ENCODE data around the gene MTUS2.

MTUS2 gene

GRCh38 chr13:29494520-29494919 is 674.4 kb downstream of the MTUS2 start:
- Histone ChIP-seq H3K27me3 (replicated peaks in 2 of 5; ENCODE audit: control insufficient read depth in 4 of 5, insufficient read depth in 5 of 5, low read length in 4 of 5) (peaks cover 0 to 2% (median 0%) of the 10 kb centered on the region in 5 experiments), H3K36me3 (ENCODE audit: control insufficient read depth in 4 of 4, insufficient read depth in 4 of 4, low read length in 3 of 4) (no peaks in the 10 kb centered on the region), H3K27ac (ENCODE audit: insufficient read depth in 1 of 2, low read depth in 1 of 2, low read length in 2 of 2, poor library complexity in 1 of 2, severe bottlenecking in 2 of 2) (no peak overlapping the region), H3K4me3 (ENCODE audit: control insufficient read depth in 1 of 7, extremely low read depth in 1 of 7, insufficient read depth in 4 of 7, low read depth in 2 of 7, low read length in 6 of 7) (no peak overlapping the region), H3K4me1 (ENCODE audit: control extremely low read depth in 1 of 4, control insufficient read depth in 4 of 4, insufficient read depth in 4 of 4, low read length in 3 of 4) (peaks cover 2 to 23% (median 16%) of the 10 kb centered on the region in 4 experiments), H3K9me3 (ENCODE audit: control extremely low read depth in 1 of 5, control insufficient read depth in 4 of 5, insufficient read depth in 2 of 5, low read depth in 1 of 5, low read length in 4 of 5) (no peaks in the 10 kb centered on the region)
- 100% methylated on average over 8 of the region's 8 CpGs for WGBS (ENCODE audit: insufficient coverage)
- POLR2A ChIA-PET, result no interaction called here
- CTCF ChIA-PET, result interaction anchor here (0.7 to 2.2 kb wide), 2 partner anchors 21 kb away, joined by 4 to 6 read pairs; no protein-coding TSS in a partner anchor
- no peak for DNase-seq

GRCh38 chr13:29496241-29496712 is 676.1 kb downstream of the MTUS2 start:
- no peaks in the 10 kb centered on the region for H3K9me3 ChIP-seq (ENCODE audit: control extremely low read depth in 1 of 5, control insufficient read depth in 4 of 5, insufficient read depth in 2 of 5, low read depth in 1 of 5, low read length in 4 of 5)
- H3K36me3 ChIP-seq (ENCODE audit: control insufficient read depth in 4 of 4, insufficient read depth in 4 of 4, low read length in 3 of 4), result no peaks in the 10 kb centered on the region
- H3K27me3 ChIP-seq (replicated peaks in 2 of 5; ENCODE audit: control insufficient read depth in 4 of 5, insufficient read depth in 5 of 5, low read length in 4 of 5), result no peaks in the 10 kb centered on the region
- H3K4me1 ChIP-seq (ENCODE audit: control extremely low read depth in 1 of 4, control insufficient read depth in 4 of 4, insufficient read depth in 4 of 4, low read length in 3 of 4), result peaks cover 2 to 23% (median 16%) of the 10 kb centered on the region in 4 experiments
- no peak overlapping the region for H3K27ac ChIP-seq (ENCODE audit: insufficient read depth in 1 of 2, low read depth in 1 of 2, low read length in 2 of 2, poor library complexity in 1 of 2, severe bottlenecking in 2 of 2)
- peak; percentile 43 to 84 (median 80) for DNase-seq
- ChIA-PET CTCF (interaction anchor here (1.0 to 5.4 kb wide), 6 partner anchors 9 to 42 kb away, joined by 3 to 30 read pairs (median 6); no protein-coding TSS in a partner anchor), POLR2A (interaction anchor here (0.7 kb wide), 1 partner anchor 213 kb away, joined by 3 read pairs; no protein-coding TSS in a partner anchor)
- WGBS (ENCODE audit: insufficient coverage), result 3% methylated on average over 9 of the region's 9 CpGs
- H3K4me3 ChIP-seq (ENCODE audit: control insufficient read depth in 1 of 7, extremely low read depth in 1 of 7, insufficient read depth in 4 of 7, low read depth in 2 of 7, low read length in 6 of 7), result peak overlapping the region in 4 of 7 experiments; percentile 21 to 63 (median 33)

GRCh38 chr13:29497137-29497654 is 677.1 kb downstream of the MTUS2 start:
- H3K27me3 ChIP-seq (replicated peaks in 2 of 5; ENCODE audit: control insufficient read depth in 4 of 5, insufficient read depth in 5 of 5, low read length in 4 of 5), result peaks cover 0 to 1% (median 0%) of the 10 kb centered on the region in 5 experiments
- no peaks in the 10 kb centered on the region for H3K36me3 ChIP-seq (ENCODE audit: control insufficient read depth in 4 of 4, insufficient read depth in 4 of 4, low read length in 3 of 4)
- POLR2A ChIA-PET, result no interaction called here
- H3K9me3 ChIP-seq (ENCODE audit: control extremely low read depth in 1 of 5, control insufficient read depth in 4 of 5, insufficient read depth in 2 of 5, low read depth in 1 of 5, low read length in 4 of 5), result no peaks in the 10 kb centered on the region
- H3K27ac ChIP-seq (ENCODE audit: insufficient read depth in 1 of 2, low read depth in 1 of 2, low read length in 2 of 2, poor library complexity in 1 of 2, severe bottlenecking in 2 of 2), result no peak overlapping the region
- H3K4me1 ChIP-seq (ENCODE audit: control extremely low read depth in 1 of 4, control insufficient read depth in 4 of 4, insufficient read depth in 4 of 4, low read length in 3 of 4), result peaks cover 2 to 23% (median 16%) of the 10 kb centered on the region in 4 experiments
- WGBS (ENCODE audit: insufficient coverage), result 97% methylated on average over 11 of the region's 15 CpGs
- DNase-seq, result no peak
- CTCF ChIA-PET, result interaction anchor here (1.3 to 5.4 kb wide), 7 partner anchors 9 to 42 kb away, joined by 4 to 30 read pairs (median 5); no protein-coding TSS in a partner anchor
- no peak overlapping the region for H3K4me3 ChIP-seq (ENCODE audit: control insufficient read depth in 1 of 7, extremely low read depth in 1 of 7, insufficient read depth in 4 of 7, low read depth in 2 of 7, low read length in 6 of 7)

- Histone ChIP-seq H3K27me3 (replicated peaks in 2 of 5; ENCODE audit: control insufficient read depth in 4 of 5, insufficient read depth in 5 of 5, low read length in 4 of 5) (peaks cover 0 to 14% (median 4%) of the 10 kb centered on the region in 5 experiments), H3K4me3 (ENCODE audit: control insufficient read depth in 1 of 7, extremely low read depth in 1 of 7, insufficient read depth in 4 of 7, low read depth in 2 of 7, low read length in 6 of 7) (no peak overlapping the region), H3K27ac (ENCODE audit: insufficient read depth in 1 of 2, low read depth in 1 of 2, low read length in 2 of 2, poor library complexity in 1 of 2, severe bottlenecking in 2 of 2) (no peak overlapping the region), H3K9me3 (ENCODE audit: control extremely low read depth in 1 of 5, control insufficient read depth in 4 of 5, insufficient read depth in 2 of 5, low read depth in 1 of 5, low read length in 4 of 5) (no peaks in the 10 kb centered on the region), H3K36me3 (ENCODE audit: control insufficient read depth in 4 of 4, insufficient read depth in 4 of 4, low read length in 3 of 4) (no peaks in the 10 kb centered on the region), H3K4me1 (ENCODE audit: control extremely low read depth in 1 of 4, control insufficient read depth in 4 of 4, insufficient read depth in 4 of 4, low read length in 3 of 4) (peaks cover 2 to 23% (median 16%) of the 10 kb centered on the region in 4 experiments)
- no peak for DNase-seq
- CTCF ChIA-PET, result interaction anchor here (1.3 to 5.4 kb wide), 5 partner anchors 7 to 44 kb away, joined by 4 to 30 read pairs (median 6); no protein-coding TSS in a partner anchor
- POLR2A ChIA-PET, result no interaction called here
- 95% methylated on average over 13 of the region's 13 CpGs for WGBS (ENCODE audit: insufficient coverage)
These were observed 678.4 kb downstream of the MTUS2 start for GRCh38 chr13:29498426-29499040.

GRCh38 chr13:29499506-29500165 is 679.5 kb downstream of the MTUS2 start:
- no peak for DNase-seq
- Histone ChIP-seq H3K9me3 (ENCODE audit: control extremely low read depth in 1 of 5, control insufficient read depth in 4 of 5, insufficient read depth in 2 of 5, low read depth in 1 of 5, low read length in 4 of 5) (no peaks in the 10 kb centered on the region), H3K4me3 (ENCODE audit: control insufficient read depth in 1 of 7, extremely low read depth in 1 of 7, insufficient read depth in 4 of 7, low read depth in 2 of 7, low read length in 6 of 7) (no peak overlapping the region), H3K4me1 (ENCODE audit: control extremely low read depth in 1 of 4, control insufficient read depth in 4 of 4, insufficient read depth in 4 of 4, low read length in 3 of 4) (peaks cover 2 to 23% (median 16%) of the 10 kb centered on the region in 4 experiments), H3K27ac (ENCODE audit: insufficient read depth in 1 of 2, low read depth in 1 of 2, low read length in 2 of 2, poor library complexity in 1 of 2, severe bottlenecking in 2 of 2) (no peak overlapping the region), H3K27me3 (replicated peaks in 2 of 5; ENCODE audit: control insufficient read depth in 4 of 5, insufficient read depth in 5 of 5, low read length in 4 of 5) (peaks cover 0 to 25% (median 6%) of the 10 kb centered on the region in 5 experiments), H3K36me3 (ENCODE audit: control insufficient read depth in 4 of 4, insufficient read depth in 4 of 4, low read length in 3 of 4) (no peaks in the 10 kb centered on the region)
- ChIA-PET POLR2A (no interaction called here), CTCF (interaction anchor here (0.8 to 5.4 kb wide), 3 partner anchors 9 to 616 kb away, joined by 3 to 30 read pairs (median 20); no protein-coding TSS in a partner anchor)
- WGBS (ENCODE audit: insufficient coverage), result 100% methylated on average over 6 of the region's 7 CpGs

GRCh38 chr13:29500386-29500785 is 680.2 kb downstream of the MTUS2 start:
- POLR2A ChIA-PET, result no interaction called here
- H3K27ac ChIP-seq (ENCODE audit: insufficient read depth in 1 of 2, low read depth in 1 of 2, low read length in 2 of 2, poor library complexity in 1 of 2, severe bottlenecking in 2 of 2), result no peak overlapping the region
- peaks cover 2 to 23% (median 16%) of the 10 kb centered on the region in 4 experiments for H3K4me1 ChIP-seq (ENCODE audit: control extremely low read depth in 1 of 4, control insufficient read depth in 4 of 4, insufficient read depth in 4 of 4, low read length in 3 of 4)
- no peak for DNase-seq
- CTCF ChIA-PET, result interaction anchor here (0.8 to 5.4 kb wide), 3 partner anchors 8 to 615 kb away, joined by 3 to 30 read pairs (median 3); no protein-coding TSS in a partner anchor
- 100% methylated on average over 2 of the region's 7 CpGs for WGBS (ENCODE audit: insufficient coverage)
- no peak overlapping the region for H3K4me3 ChIP-seq (ENCODE audit: control insufficient read depth in 1 of 7, extremely low read depth in 1 of 7, insufficient read depth in 4 of 7, low read depth in 2 of 7, low read length in 6 of 7)
- peaks cover 0 to 29% (median 6%) of the 10 kb centered on the region in 5 experiments for H3K27me3 ChIP-seq (replicated peaks in 2 of 5; ENCODE audit: control insufficient read depth in 4 of 5, insufficient read depth in 5 of 5, low read length in 4 of 5)
- H3K9me3 ChIP-seq (ENCODE audit: control extremely low read depth in 1 of 5, control insufficient read depth in 4 of 5, insufficient read depth in 2 of 5, low read depth in 1 of 5, low read length in 4 of 5), result no peaks in the 10 kb centered on the region
- H3K36me3 ChIP-seq (ENCODE audit: control insufficient read depth in 4 of 4, insufficient read depth in 4 of 4, low read length in 3 of 4), result no peaks in the 10 kb centered on the region

Data from common myeloid progenitor, CD34-positive (primary cell).